Measurements from ENCODE around the gene OSBPL9. TPM values are rescaled to one million over a fixed set of nuclear protein-coding genes. Genes with fewer than 3 reads are reported as not detected.

Gene OSBPL9
- total RNA-seq, 1 donor from 2014 or later, result 149 TPM

DNA sequence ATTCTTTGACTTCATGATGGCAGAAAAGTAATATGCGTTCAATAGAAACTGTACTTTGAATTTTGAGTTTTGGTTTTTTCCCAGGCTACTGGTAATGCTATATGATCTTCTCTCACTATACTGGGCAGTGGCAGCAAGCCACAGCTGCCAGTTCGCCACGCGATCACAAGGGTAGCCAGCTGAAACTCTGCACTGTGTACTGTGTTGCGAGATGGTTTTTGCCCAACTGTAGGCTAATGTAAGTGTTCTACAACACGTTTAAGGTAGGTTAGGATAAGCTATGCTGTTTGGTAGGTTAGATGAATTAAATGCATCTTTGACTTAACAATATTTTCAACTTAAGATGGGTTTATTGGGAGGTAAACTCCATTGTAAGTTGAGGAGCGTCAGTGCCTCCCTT is 138.5 kb downstream of the OSBPL9 start:
- Histone ChIP-seq H3F3A (ENCODE audit: low read depth) (no peaks in the 10 kb centered on the region), H3K9me3 (ENCODE audit: low read depth) (no peaks in the 10 kb centered on the region), H3K36me3 (no peaks in the 10 kb centered on the region), H2AFZ (replicated peaks) (no peak overlapping the region), H3K4me1 (no peaks in the 10 kb centered on the region), H3K4me3 (no peak overlapping the region), H3K27me3 (no peaks in the 10 kb centered on the region), H3K4me2 (no peak overlapping the region), H3K79me2 (ENCODE audit: low read depth) (no peaks in the 10 kb centered on the region), H3K9ac (no peak overlapping the region), H4K20me1 (ENCODE audit: low read depth) (no peaks in the 10 kb centered on the region), H3K27ac (no peak overlapping the region)
- peaks cover 23% of the 10 kb centered on the region for H3K36me3 Mint-ChIP-seq
- TF ChIP-seq, protein P1, sequence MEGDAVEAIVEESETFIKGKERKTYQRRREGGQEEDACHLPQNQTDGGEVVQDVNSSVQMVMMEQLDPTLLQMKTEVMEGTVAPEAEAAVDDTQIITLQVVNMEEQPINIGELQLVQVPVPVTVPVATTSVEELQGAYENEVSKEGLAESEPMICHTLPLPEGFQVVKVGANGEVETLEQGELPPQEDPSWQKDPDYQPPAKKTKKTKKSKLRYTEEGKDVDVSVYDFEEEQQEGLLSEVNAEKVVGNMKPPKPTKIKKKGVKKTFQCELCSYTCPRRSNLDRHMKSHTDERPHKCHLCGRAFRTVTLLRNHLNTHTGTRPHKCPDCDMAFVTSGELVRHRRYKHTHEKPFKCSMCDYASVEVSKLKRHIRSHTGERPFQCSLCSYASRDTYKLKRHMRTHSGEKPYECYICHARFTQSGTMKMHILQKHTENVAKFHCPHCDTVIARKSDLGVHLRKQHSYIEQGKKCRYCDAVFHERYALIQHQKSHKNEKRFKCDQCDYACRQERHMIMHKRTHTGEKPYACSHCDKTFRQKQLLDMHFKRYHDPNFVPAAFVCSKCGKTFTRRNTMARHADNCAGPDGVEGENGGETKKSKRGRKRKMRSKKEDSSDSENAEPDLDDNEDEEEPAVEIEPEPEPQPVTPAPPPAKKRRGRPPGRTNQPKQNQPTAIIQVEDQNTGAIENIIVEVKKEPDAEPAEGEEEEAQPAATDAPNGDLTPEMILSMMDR (IDR thresholded peaks at IDR 0.05), result no peak
- TF ChIP-seq EZH2phosphoT487 (IDR thresholded peaks at IDR 0.05) (no peak), EZH2 (IDR thresholded peaks at IDR 0.05) (no peak)
- H3K4me1 Mint-ChIP-seq, result no peaks in the 10 kb centered on the region
- H3K27me3 Mint-ChIP-seq (ENCODE audit: insufficient read depth, low read depth), result no peaks in the 10 kb centered on the region
- H3K9me3 Mint-ChIP-seq, result no peaks in the 10 kb centered on the region
- no peak overlapping the region for H3K27ac Mint-ChIP-seq
- no peak for DNase-seq (ENCODE audit: low spot score)
- no peak overlapping the region for H3K4me3 Mint-ChIP-seq

DNA sequence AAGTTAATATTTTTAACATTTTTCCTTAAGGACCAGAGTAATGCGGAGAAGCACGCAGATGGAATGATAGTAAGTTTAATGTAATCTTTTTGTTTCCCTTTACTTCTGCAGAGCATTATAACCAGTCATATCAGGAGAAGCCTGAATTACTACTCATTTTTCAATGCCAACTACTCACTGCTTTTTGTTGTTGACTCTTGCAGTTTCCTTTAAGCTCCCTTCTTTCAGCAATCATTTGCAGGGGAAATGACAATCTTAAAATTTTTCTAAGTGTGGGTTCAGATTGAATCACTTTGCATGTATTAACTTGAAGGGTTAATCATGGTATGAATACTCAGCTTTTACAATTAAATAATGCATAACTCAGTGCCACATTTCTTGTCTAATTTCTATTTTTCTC is 139.4 kb downstream of the OSBPL9 start:
- Mint-ChIP-seq H3K36me3 (peaks cover 22% of the 10 kb centered on the region), H3K27me3 (ENCODE audit: insufficient read depth, low read depth) (no peaks in the 10 kb centered on the region), H3K9me3 (no peaks in the 10 kb centered on the region), H3K4me1 (no peaks in the 10 kb centered on the region), H3K4me3 (no peak overlapping the region), H3K27ac (no peak overlapping the region)
- Histone ChIP-seq H3K27me3 (no peaks in the 10 kb centered on the region), H3K9me3 (ENCODE audit: low read depth) (no peaks in the 10 kb centered on the region), H4K20me1 (ENCODE audit: low read depth) (no peaks in the 10 kb centered on the region), H3K4me1 (no peaks in the 10 kb centered on the region), H3K4me3 (no peak overlapping the region), H2AFZ (replicated peaks) (no peak overlapping the region), H3K36me3 (no peaks in the 10 kb centered on the region), H3K27ac (no peak overlapping the region), H3K4me2 (no peak overlapping the region), H3K9ac (no peak overlapping the region), H3K79me2 (ENCODE audit: low read depth) (no peaks in the 10 kb centered on the region), H3F3A (ENCODE audit: low read depth) (no peaks in the 10 kb centered on the region)
- TF ChIP-seq, protein P1 (IDR thresholded peaks at IDR 0.05), result no peak
- TF ChIP-seq EZH2 (IDR thresholded peaks at IDR 0.05) (no peak), EZH2phosphoT487 (IDR thresholded peaks at IDR 0.05) (no peak)
- DNase-seq (ENCODE audit: low spot score), result no peak

DNA sequence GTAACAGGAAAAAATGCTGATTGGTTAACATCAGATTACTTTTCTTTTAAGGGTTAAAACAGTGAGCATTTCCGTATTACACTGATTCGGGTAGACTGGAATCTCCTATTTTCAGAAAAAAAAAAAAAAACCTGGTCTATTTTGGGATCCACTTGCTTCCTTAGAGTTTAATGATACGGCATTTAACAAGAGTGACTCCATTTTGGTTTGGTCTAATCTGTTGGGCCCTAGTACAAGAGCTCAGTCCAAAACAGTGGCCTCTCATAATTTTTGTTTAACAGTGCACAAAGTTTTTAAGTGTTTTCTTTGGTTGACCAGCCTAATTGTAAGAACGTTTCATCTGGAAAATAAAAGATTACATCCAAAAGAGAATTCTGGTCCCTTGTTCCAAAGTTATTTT is 141.4 kb downstream of the OSBPL9 start:
- no peak overlapping the region for H3K9ac ChIP-seq
- DNase-seq (ENCODE audit: low spot score), result no peak
- no peaks in the 10 kb centered on the region for H3F3A ChIP-seq (ENCODE audit: low read depth)
- Mint-ChIP-seq H3K9me3 (no peaks in the 10 kb centered on the region), H3K4me3 (no peak overlapping the region), H3K27ac (no peak overlapping the region), H3K36me3 (peaks cover 19% of the 10 kb centered on the region), H3K27me3 (ENCODE audit: insufficient read depth, low read depth) (no peaks in the 10 kb centered on the region), H3K4me1 (no peaks in the 10 kb centered on the region)
- H2AFZ ChIP-seq (replicated peaks), result no peak overlapping the region
- no peak for TF ChIP-seq EZH2phosphoT487 (IDR thresholded peaks at IDR 0.05)
- no peak for TF ChIP-seq EZH2 (IDR thresholded peaks at IDR 0.05)
- TF ChIP-seq, protein P1 (IDR thresholded peaks at IDR 0.05), result no peak
- H3K36me3 ChIP-seq, result peaks cover under 1% of the 10 kb centered on the region
- H3K4me1 ChIP-seq, result no peaks in the 10 kb centered on the region
- no peaks in the 10 kb centered on the region for H3K79me2 ChIP-seq (ENCODE audit: low read depth)
- H3K9me3 ChIP-seq (ENCODE audit: low read depth), result no peaks in the 10 kb centered on the region
- no peak overlapping the region for H3K27ac ChIP-seq
- no peaks in the 10 kb centered on the region for H3K27me3 ChIP-seq
- H3K4me3 ChIP-seq, result no peak overlapping the region
- no peaks in the 10 kb centered on the region for H4K20me1 ChIP-seq (ENCODE audit: low read depth)
- H3K4me2 ChIP-seq, result no peak overlapping the region
